Germinal center (tissue), 1 donor: Measurements from ENCODE around the gene PTGIR.

Source experiments
- DNase-seq: peaks from one replicate; pipeline ENCODE4 v3.0.0; 2012; ENCODE audit warnings: mixed read lengths, low spot score

PTGIR gene

GRCh38 chr19:46624958-46625661, at the start of gene PTGIR:
Gene PTGIR, minus strand, starts transcription at chr19:46625089. Its CDS starts 864 bp downstream, at chr19:46624225.
- DNase-seq = no peak

- no peak for DNase-seq
These were observed 45.9 kb upstream of the PTGIR start for GRCh38 chr19:46670813-46671212.

- no peak for DNase-seq
These were observed 43.8 kb upstream of the PTGIR start for GRCh38 chr19:46668662-46669061.

GRCh38 chr19:46665072-46665471, 40.2 kb upstream of the PTGIR start:
- DNase-seq = no peak

GRCh38 chr19:46661735-46662592, 37.1 kb upstream of the PTGIR start:
- DNase-seq = peak; percentile 76

GRCh38 chr19:46661020-46661731, 36.3 kb upstream of the PTGIR start, which contains the start of gene DACT3:
Gene DACT3, minus strand, starts transcription at chr19:46661182. Its CDS starts 118 bp downstream, at chr19:46661064.
- DNase-seq = peak; percentile 99

- DNase-seq = no peak
These were observed 35.7 kb upstream of the PTGIR start for GRCh38 chr19:46660551-46661019.

- DNase-seq = no peak
These were observed 35.2 kb upstream of the PTGIR start for GRCh38 chr19:46660008-46660517.

GRCh38 chr19:46659151-46660007, 34.5 kb upstream of the PTGIR start:
- DNase-seq = no peak

GRCh38 chr19:46656541-46656940, 31.7 kb upstream of the PTGIR start:
- no peak for DNase-seq

- DNase-seq = no peak
These were observed 29.8 kb upstream of the PTGIR start for GRCh38 chr19:46654621-46655152.

- no peak for DNase-seq
These were observed 25.6 kb upstream of the PTGIR start for GRCh38 chr19:46650445-46650844.

GRCh38 chr19:46648961-46649960, 24.4 kb upstream of the PTGIR start:
- DNase-seq = no peak

GRCh38 chr19:46648060-46648960, 23.4 kb upstream of the PTGIR start:
- no peak for DNase-seq

GRCh38 chr19:46646402-46646801, 21.5 kb upstream of the PTGIR start:
- no peak for DNase-seq

- DNase-seq = no peak
These were observed 19.8 kb upstream of the PTGIR start for GRCh38 chr19:46644720-46645119.

GRCh38 chr19:46640656-46641055, 15.8 kb upstream of the PTGIR start:
- DNase-seq = no peak

- DNase-seq = no peak
These were observed 14.7 kb upstream of the PTGIR start for GRCh38 chr19:46639358-46640182.
